Measurements from ENCODE around the gene CSNK2A2.

GRCh38 chr16:58148099-58148498 is 49.8 kb downstream of the CSNK2A2 start:
- TF ChIP-seq, protein P1, sequence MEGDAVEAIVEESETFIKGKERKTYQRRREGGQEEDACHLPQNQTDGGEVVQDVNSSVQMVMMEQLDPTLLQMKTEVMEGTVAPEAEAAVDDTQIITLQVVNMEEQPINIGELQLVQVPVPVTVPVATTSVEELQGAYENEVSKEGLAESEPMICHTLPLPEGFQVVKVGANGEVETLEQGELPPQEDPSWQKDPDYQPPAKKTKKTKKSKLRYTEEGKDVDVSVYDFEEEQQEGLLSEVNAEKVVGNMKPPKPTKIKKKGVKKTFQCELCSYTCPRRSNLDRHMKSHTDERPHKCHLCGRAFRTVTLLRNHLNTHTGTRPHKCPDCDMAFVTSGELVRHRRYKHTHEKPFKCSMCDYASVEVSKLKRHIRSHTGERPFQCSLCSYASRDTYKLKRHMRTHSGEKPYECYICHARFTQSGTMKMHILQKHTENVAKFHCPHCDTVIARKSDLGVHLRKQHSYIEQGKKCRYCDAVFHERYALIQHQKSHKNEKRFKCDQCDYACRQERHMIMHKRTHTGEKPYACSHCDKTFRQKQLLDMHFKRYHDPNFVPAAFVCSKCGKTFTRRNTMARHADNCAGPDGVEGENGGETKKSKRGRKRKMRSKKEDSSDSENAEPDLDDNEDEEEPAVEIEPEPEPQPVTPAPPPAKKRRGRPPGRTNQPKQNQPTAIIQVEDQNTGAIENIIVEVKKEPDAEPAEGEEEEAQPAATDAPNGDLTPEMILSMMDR (IDR thresholded peaks at IDR 0.05; ENCODE audit: insufficient read depth, low read length, poor library complexity, severe bottlenecking) = no peak
- no peak for TF ChIP-seq EZH2phosphoT487 (conservative IDR thresholded peaks at IDR 0.05; ENCODE audit: low read length)
